Thymus (tissue), 11 donors: ENCODE measurements around the gene CSNK1A1L. TPM values are rescaled to one million over a fixed set of nuclear protein-coding genes. Genes with fewer than 3 reads are reported as not detected.
A peak's percentile ranks its signal among the peaks of the same experiment; 100 is the strongest.

Experiments used
- DNase-seq, 9 donors: peaks; one replicate each; pipeline ENCODE4 v3.0.0-alpha.2; 2013; ENCODE audit warnings: low spot score in 9 of 9, low read depth in 6 of 9, missing footprints in 1 of 9
- H3K27ac ChIP-seq, 2 donors: one replicate each; pipeline ENCODE4 v1.5.1; 2013; ENCODE audit warnings: control low read depth in 1 of 2, low read depth in 1 of 2, low read length in 1 of 2, mild to moderate bottlenecking in 1 of 2, moderate library complexity in 1 of 2
- H3K27me3 ChIP-seq, 2 donors: one replicate each; pipeline ENCODE4 v1.5.1; 2013; ENCODE audit warnings: low read length in 1 of 2; ENCODE audit not compliant: control insufficient read depth in 2 of 2, insufficient read depth in 1 of 2
- H3K36me3 ChIP-seq, 2 donors: one replicate each; pipeline ENCODE4 v1.5.1; 2013; ENCODE audit warnings: low read length in 1 of 2, mild to moderate bottlenecking in 1 of 2, moderate library complexity in 1 of 2; ENCODE audit not compliant: control insufficient read depth in 2 of 2, insufficient read depth in 2 of 2
- H3K4me1 ChIP-seq, 2 donors: one replicate each; pipeline ENCODE4 v1.5.1; 2013; ENCODE audit warnings: low read length in 2 of 2; ENCODE audit not compliant: control insufficient read depth in 2 of 2, insufficient read depth in 2 of 2
- H3K4me3 ChIP-seq, 2 donors: one replicate each; pipeline ENCODE4 v1.5.1; 2013; ENCODE audit warnings: low read length in 2 of 2, control low read depth in 1 of 2, mild to moderate bottlenecking in 1 of 2
- H3K9me3 ChIP-seq, 2 donors: one replicate each; pipeline ENCODE4 v1.5.1; 2013; ENCODE audit warnings: low read length in 1 of 2, mild to moderate bottlenecking in 1 of 2; ENCODE audit not compliant: control insufficient read depth in 2 of 2, insufficient read depth in 1 of 2
- WGBS: extraction: QIAGEN DNeasy Blood & Tissue Kit; methylation state at CpG from one replicate; pipeline ENCODE4 v1.1.7; 2013; 5-methylcytosine and 5-hydroxymethylcytosine counted together
- polyA plus RNA-seq: library from polyadenylated mRNA; stranded (reverse); fragments of 200-250 nt; gene quantifications from one replicate; pipeline ENCODE4 v1.2.3, GENCODE V29; 2013
- total RNA-seq: library from RNA; stranded (reverse); fragments of 120-200 nt; gene quantifications from one replicate; pipeline ENCODE4 v1.2.4, GENCODE V29; 2013
- donor health status: healthy.

The CSNK1A1L gene
- total and polyA plus RNA-seq, 2 donors = not detected

DNA sequence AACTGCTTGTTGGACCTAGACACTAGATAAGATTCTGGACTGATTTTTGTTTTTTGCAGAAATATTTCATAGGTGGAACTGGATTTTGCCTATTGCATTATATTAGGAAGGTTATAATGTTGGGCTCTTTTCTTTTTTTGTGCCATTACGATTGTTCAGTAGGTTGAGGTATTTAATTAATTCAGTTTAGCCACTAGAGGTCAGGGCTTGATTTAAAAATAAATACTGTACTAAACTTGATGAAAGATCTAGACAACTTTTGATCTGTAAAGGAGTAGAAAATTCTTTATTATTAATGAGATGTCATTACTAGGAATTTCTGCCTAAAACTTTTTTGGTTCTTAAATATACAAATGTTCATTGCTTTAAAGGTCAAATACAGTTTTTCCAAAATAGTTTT, 30.8 kb downstream of the CSNK1A1L start:
- H3K27me3 ChIP-seq = no peaks in the 10 kb centered on the region
- DNase-seq = no peak
- H3K4me1 ChIP-seq = no peaks in the 10 kb centered on the region
- H3K27ac ChIP-seq = no peak overlapping the region
- H3K36me3 ChIP-seq = no peaks in the 10 kb centered on the region
- no peak overlapping the region for H3K4me3 ChIP-seq
- WGBS = 12% methylated on average over 1 of the region's 1 CpG
- H3K9me3 ChIP-seq = no peaks in the 10 kb centered on the region

DNA sequence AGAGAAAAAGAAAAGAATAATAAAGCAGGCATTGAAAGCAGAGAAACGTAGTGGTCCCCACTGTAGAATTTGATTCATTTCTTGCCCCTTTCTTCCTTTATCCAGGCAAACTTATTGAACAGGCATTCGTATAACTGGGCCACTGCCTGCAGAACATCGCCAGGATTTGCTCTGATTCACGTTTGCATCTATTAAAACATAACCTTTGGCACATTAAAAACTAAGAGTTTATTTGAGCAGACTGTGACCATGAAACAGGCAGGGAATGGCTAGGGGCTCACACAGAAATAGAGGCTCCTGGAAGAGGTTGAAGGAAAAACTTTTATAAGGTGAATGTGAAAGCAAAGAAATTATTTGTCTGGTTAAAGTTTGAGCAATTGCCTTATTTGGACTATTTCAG, 33.4 kb downstream of the CSNK1A1L start:
- H3K27me3 ChIP-seq = no peaks in the 10 kb centered on the region
- H3K4me3 ChIP-seq = no peak overlapping the region
- 93% methylated on average over 4 of the region's 4 CpGs for WGBS
- H3K36me3 ChIP-seq = no peaks in the 10 kb centered on the region
- H3K27ac ChIP-seq = no peak overlapping the region
- H3K9me3 ChIP-seq = no peaks in the 10 kb centered on the region
- H3K4me1 ChIP-seq = no peaks in the 10 kb centered on the region
- DNase-seq = no peak

DNA sequence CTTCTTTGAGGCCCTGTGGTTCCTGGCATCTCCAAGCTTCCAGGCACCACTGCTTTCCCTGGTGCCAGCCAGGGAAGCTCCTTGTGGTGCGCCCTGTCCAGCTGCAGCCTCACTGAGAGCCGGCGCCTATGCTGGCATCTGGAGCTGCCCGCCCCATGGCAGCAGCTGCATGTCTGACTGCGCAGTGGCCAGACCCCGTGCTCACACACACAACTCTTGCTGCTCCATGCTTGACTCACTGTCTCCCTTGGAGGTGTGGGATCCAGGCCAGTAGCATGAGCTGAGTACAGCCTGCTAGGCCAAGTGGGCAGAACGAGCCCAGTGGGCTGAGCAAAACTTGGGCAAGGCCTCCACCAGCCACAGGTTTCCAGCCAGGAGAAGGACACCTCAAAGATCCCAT, 34.5 kb downstream of the CSNK1A1L start:
- no peak overlapping the region for H3K4me3 ChIP-seq
- no peaks in the 10 kb centered on the region for H3K27me3 ChIP-seq
- no peak overlapping the region for H3K27ac ChIP-seq
- H3K4me1 ChIP-seq = no peaks in the 10 kb centered on the region
- no peaks in the 10 kb centered on the region for H3K9me3 ChIP-seq
- WGBS = 94% methylated on average over 7 of the region's 7 CpGs
- H3K36me3 ChIP-seq = no peaks in the 10 kb centered on the region
- no peak for DNase-seq

DNA sequence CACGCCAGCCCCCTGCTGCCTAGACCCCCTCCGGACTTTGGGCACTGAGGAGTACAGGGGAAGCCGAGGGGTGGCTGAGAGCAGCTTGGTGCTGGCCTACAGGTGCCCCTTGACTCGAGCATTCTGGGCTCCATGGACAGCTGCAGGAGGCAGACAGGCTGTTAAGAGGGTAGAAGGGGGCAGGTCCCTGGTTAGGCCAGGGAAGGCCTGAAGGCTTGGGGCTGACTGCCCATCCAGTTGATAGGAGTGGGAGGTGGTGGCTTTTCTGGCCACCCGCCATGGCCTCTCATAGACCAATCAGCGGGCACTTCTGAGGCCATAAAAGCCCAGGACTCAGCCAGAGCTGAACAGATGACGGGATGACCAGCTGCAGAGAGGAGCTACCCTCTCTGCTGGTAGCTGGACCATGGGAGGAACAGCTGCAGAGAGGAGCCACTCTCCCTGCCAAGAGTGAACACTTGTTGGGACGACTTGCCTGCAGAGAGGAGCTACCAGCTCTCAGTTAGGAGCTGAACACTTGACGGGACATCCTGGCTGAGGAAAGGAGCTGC, 35.2 kb downstream of the CSNK1A1L start:
- WGBS = 92% methylated on average over 9 of the region's 9 CpGs
- DNase-seq = no peak
- H3K27ac ChIP-seq = no peak overlapping the region
- H3K4me3 ChIP-seq = no peak overlapping the region
- H3K27me3 ChIP-seq = no peaks in the 10 kb centered on the region
- H3K9me3 ChIP-seq = no peaks in the 10 kb centered on the region
- no peaks in the 10 kb centered on the region for H3K4me1 ChIP-seq
- H3K36me3 ChIP-seq = no peaks in the 10 kb centered on the region

DNA sequence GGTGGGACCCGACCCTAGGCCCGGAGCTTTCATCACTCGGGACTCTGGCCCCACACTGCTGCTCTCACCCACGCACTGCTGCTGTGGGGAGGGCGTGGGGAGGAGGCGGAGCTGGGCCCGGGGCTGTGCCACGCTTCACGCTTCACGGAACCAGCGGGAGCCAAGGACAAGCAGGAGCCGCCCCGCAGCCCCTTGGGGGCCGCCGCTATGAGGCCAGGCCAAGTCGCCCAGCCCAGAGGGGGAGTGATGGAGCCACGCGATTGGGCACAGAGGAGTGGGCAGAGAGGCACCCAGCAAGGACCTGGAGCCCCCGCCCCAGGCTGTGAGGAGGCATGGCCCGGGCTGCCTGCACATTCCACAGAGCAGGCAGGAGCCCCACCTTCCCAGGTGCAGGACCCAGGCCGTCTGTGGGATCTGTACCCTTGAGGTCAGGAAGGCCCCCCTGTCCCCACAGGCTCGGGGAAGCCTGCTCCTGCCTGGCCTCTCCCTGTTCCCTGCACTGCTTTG, 35.8 kb downstream of the CSNK1A1L start:
- Histone ChIP-seq H3K4me1 (no peaks in the 10 kb centered on the region), H3K9me3 (no peaks in the 10 kb centered on the region), H3K27ac (no peak overlapping the region), H3K27me3 (no peaks in the 10 kb centered on the region), H3K4me3 (no peak overlapping the region), H3K36me3 (no peaks in the 10 kb centered on the region)
- 93% methylated on average over 22 of the region's 22 CpGs for WGBS
- no peak for DNase-seq

DNA sequence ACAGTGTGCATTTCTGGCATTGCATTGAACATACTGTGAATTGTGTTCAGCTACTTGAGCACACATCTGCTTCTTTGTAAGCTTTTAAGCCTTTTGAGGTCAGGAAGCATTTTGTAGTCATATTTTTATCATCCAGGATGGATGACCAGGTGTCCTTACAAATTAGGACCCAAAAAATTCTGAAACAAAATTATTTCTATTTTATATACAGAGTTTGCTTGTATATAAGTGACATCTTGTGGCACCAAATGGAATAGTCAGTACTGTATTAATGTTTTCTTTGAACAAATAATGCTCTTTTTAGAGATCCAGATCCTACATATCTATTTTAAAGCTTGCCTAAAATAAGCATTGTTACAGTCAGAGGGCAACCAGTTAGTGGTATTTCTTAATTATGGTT, 36.5 kb downstream of the CSNK1A1L start:
- no peak overlapping the region for H3K4me3 ChIP-seq
- no peaks in the 10 kb centered on the region for H3K27me3 ChIP-seq
- no peak overlapping the region for H3K27ac ChIP-seq
- H3K36me3 ChIP-seq = no peaks in the 10 kb centered on the region
- H3K4me1 ChIP-seq = no peaks in the 10 kb centered on the region
- no peak for DNase-seq
- H3K9me3 ChIP-seq = no peaks in the 10 kb centered on the region

DNA sequence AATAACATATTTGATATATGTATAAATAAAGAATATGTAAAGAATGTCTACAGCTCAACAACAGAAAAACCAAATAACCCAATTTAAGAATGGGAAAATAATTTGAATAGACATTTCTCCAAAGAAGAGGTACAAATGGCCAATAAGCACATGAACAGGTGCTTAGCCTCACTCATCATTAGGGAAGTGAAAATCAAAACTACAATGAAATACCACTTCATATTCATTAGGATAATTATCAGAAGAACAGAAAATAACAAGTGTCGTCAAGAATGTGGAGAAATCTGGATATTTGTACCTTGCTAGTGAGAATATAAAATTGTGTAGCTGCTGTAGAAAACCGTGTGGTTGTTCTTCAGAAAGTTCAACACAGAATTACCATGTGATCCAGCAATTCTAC, 37.6 kb downstream of the CSNK1A1L start:
- H3K9me3 ChIP-seq = no peaks in the 10 kb centered on the region
- no peaks in the 10 kb centered on the region for H3K4me1 ChIP-seq
- H3K27ac ChIP-seq = no peak overlapping the region
- no peaks in the 10 kb centered on the region for H3K27me3 ChIP-seq
- no peak for DNase-seq
- H3K36me3 ChIP-seq = no peaks in the 10 kb centered on the region
- H3K4me3 ChIP-seq = no peak overlapping the region
- 92% methylated on average over 2 of the region's 2 CpGs for WGBS

DNA sequence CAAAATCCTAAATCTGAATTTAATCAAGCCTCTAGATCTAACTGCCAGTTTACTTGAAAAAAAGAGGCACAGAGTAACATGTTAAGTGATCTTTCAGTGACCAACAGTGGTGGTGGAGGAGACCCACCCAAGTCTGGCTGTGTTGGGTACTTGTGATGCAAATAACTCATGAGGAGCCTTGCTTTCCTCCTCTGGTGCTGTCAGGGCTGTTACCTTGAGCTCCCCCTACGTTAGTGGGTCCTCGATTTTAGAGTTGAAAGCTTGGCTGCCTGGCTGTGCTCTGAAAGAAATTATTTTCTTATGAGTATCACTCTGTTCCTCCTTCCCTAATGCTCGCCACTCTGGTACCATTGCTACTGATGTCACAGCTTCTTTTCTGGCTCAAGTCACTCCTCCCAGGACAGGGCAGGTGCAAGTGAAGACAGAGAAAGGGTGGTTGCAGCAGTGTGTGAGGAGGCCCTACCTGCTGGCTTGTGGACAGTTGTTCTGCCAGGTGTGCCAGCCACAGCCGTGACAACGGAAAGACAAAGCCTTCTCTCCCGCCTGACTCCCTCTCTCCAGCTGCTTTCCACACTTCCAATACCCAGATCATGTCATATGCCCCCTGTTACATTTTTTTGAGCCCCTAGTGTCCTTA, 39.5 kb downstream of the CSNK1A1L start:
- Histone ChIP-seq H3K36me3 (no peaks in the 10 kb centered on the region), H3K27me3 (no peaks in the 10 kb centered on the region), H3K27ac (no peak overlapping the region), H3K9me3 (no peaks in the 10 kb centered on the region), H3K4me1 (no peaks in the 10 kb centered on the region), H3K4me3 (no peak overlapping the region)
- no peak for DNase-seq
- 82% methylated on average over 6 of the region's 6 CpGs for WGBS

DNA sequence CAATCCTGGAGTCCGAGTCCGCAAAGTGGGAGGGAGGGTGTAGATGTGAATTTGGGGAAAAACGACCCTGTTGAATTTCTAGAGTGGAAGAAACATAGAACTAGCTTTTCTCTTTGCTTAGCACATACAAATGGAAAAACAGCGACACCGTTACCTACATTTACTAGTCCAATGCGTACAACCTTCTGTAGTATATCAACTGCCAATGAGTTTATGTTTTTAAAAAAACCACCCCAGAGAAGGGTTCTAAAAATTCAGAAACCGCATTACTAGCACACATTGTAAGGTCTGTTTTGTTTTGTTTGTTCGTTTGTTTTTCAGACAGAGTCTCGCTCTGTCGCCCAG, 45.6 kb downstream of the CSNK1A1L start:
- Histone ChIP-seq H3K4me1 (peaks cover 2 to 9% of the 10 kb centered on the region in 2 donors), H3K27me3 (no peaks in the 10 kb centered on the region), H3K27ac (peak overlapping the region; percentile 68 to 74), H3K4me3 (peak overlapping the region; percentile 83 to 95), H3K9me3 (no peaks in the 10 kb centered on the region), H3K36me3 (peaks cover 0 to 4% of the 10 kb centered on the region in 2 donors)
- WGBS = 26% methylated on average over 10 of the region's 10 CpGs
- no peak for DNase-seq
